ENCODE measurements around the gene CERT1.
"Not testable (repeated sequence)": the region's sequence is repeated elsewhere in the genome, so short reads cannot be mapped to it uniquely, and the experiment has no call there.

CERT1 gene

DNA sequence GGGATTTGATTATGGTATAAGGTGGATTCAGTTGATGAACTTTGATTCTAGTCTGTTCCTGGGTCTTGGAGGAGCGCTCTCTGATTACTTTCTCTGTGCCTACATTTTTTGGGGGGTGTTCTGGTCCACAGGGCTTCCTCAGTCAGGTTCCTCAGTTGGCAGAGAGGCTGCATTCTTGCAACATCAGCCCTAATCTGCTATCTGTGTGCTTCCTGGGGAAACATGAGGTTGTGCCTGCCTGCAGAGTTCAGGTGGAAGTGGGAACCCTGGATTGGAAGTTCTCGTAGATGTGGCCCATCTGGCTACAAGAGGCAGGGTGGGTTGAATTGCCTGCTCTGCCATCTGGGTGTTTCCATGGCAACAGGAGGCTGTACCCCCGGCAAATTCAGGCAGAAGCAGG lies 24.7 kb upstream of the CERT1 start:
- in situ Hi-C loops (cut with MboI; ENCODE audit: low sequenced_read_pairs) = no loop called here
- no peak for DNase-seq (ENCODE audit: low spot score in 2 of 2)
- H3K36me3 ChIP-seq (replicated peaks) = no peaks in the 10 kb centered on the region
- H3K9me3 ChIP-seq = no peaks in the 10 kb centered on the region
- H3K4me1 ChIP-seq = no peaks in the 10 kb centered on the region
- no peaks in the 10 kb centered on the region for H3K27me3 ChIP-seq (ENCODE audit: low read depth)
- no peak overlapping the region for H3K4me3 ChIP-seq

DNA sequence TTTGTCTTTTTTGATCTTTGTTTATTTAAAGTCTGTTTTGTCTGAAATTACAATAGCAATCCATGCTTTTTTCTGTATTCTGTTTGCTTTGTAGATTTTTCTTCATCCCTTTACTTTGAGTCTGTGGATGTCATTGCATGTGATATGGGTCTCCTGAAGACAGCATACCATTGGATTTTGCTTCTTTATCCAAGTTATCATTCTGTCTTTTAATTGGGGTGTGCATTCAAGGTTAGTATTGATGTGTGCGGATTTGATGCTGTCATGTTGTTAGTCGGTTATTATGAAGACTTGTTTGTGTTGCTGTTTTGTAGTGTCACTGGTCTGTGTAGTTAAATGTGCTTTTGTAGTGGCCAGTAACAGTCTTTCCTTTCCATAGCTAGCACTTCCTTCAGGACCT lies 23.3 kb upstream of the CERT1 start:
- in situ Hi-C loops (cut with MboI; ENCODE audit: low sequenced_read_pairs) = no loop called here
- Histone ChIP-seq H3K27me3 (ENCODE audit: low read depth) (no peaks in the 10 kb centered on the region), H3K4me3 (no peak overlapping the region), H3K36me3 (replicated peaks) (no peaks in the 10 kb centered on the region), H3K4me1 (no peaks in the 10 kb centered on the region), H3K9me3 (no peaks in the 10 kb centered on the region)
- DNase-seq (ENCODE audit: low spot score in 2 of 2) = no peak

DNA sequence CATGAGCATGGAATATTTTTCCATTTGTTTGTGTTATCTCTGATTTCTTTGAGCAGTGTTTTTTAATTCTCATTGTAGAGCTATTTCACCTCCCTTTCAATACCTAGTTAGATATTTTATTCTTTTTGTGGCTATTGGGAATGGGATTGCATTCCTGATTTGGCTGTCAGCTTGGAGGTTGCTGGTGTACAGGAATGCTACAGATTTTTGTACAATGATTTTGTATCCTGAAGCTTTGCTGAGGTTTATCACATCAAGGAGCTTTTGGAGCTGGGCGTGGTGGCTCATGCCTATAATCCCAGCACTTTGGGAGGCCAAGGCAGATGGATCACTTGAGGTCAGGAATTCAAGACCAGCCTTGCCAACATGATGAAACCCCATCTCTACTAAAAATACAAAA lies 22.3 kb upstream of the CERT1 start:
- H3K4me3 ChIP-seq; H3K4me1 ChIP-seq; H3K27me3 ChIP-seq (ENCODE audit: low read depth); H3K9me3 ChIP-seq; DNase-seq (ENCODE audit: low spot score in 2 of 2); in situ Hi-C loops (cut with MboI; ENCODE audit: low sequenced_read_pairs); H3K36me3 ChIP-seq (replicated peaks): not testable (repeated sequence)

DNA sequence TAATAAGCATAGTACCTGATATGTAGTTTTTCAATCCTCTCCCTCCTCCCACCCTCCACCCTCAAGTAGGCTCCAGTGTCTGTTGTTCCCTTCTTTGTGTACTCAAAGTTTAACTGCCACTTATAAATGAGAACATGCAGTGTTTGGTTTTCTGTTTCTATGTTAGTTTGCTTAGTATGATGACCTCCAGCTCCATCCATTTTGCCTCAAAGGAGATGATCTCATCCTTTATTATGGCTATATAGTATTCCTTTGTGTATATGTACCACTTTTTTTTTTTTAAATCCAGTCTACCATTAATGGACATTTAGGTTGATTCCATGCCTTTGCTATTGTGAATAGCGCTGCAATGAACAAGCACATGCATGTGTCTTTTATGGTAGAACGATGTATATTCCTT lies 20.8 kb upstream of the CERT1 start:
- in situ Hi-C loops (cut with MboI; ENCODE audit: low sequenced_read_pairs) = no loop called here
- no peaks in the 10 kb centered on the region for H3K4me1 ChIP-seq
- no peak overlapping the region for H3K4me3 ChIP-seq
- H3K9me3 ChIP-seq = no peaks in the 10 kb centered on the region
- DNase-seq (ENCODE audit: low spot score in 2 of 2) = no peak
- H3K36me3 ChIP-seq (replicated peaks) = no peaks in the 10 kb centered on the region
- no peaks in the 10 kb centered on the region for H3K27me3 ChIP-seq (ENCODE audit: low read depth)

DNA sequence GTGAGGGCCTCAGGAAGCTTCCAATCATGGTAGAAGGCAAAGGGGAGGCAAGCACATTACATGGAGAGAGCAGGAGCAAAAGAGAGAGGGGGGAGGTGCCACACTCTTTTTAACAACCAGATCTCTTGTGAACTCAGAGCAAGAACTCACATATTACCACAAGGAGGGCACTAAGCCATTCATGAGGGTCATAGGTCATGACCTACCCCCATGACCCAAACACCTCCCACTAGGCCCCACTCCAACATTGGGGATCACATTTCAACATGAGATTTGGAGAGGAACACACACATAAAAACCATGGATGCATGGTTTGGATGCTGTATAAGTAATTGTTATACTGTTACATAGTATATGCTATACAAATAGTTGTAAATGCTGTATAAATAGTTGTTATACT lies 17.8 kb upstream of the CERT1 start:
- Histone ChIP-seq H3K27me3 (ENCODE audit: low read depth) (no peaks in the 10 kb centered on the region), H3K36me3 (replicated peaks) (no peaks in the 10 kb centered on the region), H3K4me3 (no peak overlapping the region), H3K4me1 (no peaks in the 10 kb centered on the region), H3K9me3 (no peaks in the 10 kb centered on the region)
- in situ Hi-C loops (cut with MboI; ENCODE audit: low sequenced_read_pairs) = no loop called here
- DNase-seq (ENCODE audit: low spot score in 2 of 2) = no peak

DNA sequence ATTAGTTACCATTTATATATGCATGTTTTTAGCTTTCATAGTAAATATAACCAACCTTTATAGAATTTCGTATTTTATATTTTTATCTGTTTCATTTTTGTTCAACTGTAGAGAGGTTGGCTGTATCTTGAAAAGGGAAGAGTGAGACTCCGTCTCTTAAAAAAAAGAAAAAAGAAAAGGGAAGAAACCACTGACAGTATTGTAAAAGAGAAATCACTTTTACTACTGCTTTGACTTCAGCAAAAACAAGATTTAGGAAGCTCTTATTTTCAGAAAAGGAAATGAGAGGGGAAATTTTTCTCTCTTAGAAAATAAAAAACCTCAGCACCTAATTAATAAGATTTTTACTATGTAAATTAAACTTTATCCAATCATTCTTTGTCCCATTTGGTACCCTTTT lies 14.6 kb upstream of the CERT1 start:
- H3K4me3 ChIP-seq = no peak overlapping the region
- H3K27me3 ChIP-seq (ENCODE audit: low read depth) = no peaks in the 10 kb centered on the region
- no peaks in the 10 kb centered on the region for H3K9me3 ChIP-seq
- H3K36me3 ChIP-seq (replicated peaks) = no peaks in the 10 kb centered on the region
- no peaks in the 10 kb centered on the region for H3K4me1 ChIP-seq
- in situ Hi-C loops (cut with MboI; ENCODE audit: low sequenced_read_pairs) = no loop called here
- no peak for DNase-seq (ENCODE audit: low spot score in 2 of 2)

DNA sequence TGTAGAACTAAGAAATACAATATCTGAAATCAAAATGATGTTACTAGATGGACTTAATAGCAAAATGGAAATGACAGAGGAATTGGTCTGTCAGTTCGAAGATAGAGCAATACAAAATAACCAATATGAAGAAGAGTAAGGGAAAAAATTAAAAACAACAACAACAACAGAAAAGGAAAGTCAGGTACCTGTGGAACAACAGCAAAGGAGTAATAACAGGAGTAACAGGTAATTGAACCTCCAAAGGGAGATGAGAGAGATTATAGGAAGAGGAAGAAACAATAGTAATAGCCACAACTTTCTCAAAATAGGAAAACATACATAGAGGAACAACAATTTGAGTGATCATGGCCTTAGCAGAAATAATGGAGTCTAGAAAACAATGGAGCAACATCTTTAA lies 13.9 kb upstream of the CERT1 start:
- Histone ChIP-seq H3K27me3 (ENCODE audit: low read depth) (no peaks in the 10 kb centered on the region), H3K4me3 (no peak overlapping the region), H3K9me3 (peaks cover 6% of the 10 kb centered on the region; the same call in 1 of the 2 replicates), H3K36me3 (replicated peaks) (no peaks in the 10 kb centered on the region), H3K4me1 (no peaks in the 10 kb centered on the region)
- in situ Hi-C loops (cut with MboI; ENCODE audit: low sequenced_read_pairs) = no loop called here
- no peak for DNase-seq (ENCODE audit: low spot score in 2 of 2)

DNA sequence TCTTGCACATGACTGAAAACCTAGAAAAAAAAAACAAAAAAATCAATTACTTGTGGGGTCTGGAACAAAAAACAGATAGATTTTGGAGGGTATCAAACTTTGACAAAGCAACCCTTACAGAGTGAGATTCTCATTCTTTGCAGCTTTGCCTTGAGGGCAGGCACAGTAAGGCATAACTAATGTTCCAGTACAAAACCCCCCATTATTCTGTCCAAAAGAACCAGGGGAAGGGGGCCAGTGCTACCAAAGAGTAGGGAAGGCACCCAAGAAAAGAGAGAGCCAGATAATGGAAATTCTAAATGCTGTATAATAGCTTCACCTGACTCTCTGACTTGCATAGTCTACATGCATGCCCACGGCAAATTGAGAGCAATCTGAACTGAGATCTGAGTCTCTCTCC lies 13.2 kb upstream of the CERT1 start:
- no peaks in the 10 kb centered on the region for H3K36me3 ChIP-seq (replicated peaks)
- peaks cover 6% of the 10 kb centered on the region; the same call in 1 of the 2 replicates for H3K9me3 ChIP-seq
- in situ Hi-C loops (cut with MboI; ENCODE audit: low sequenced_read_pairs) = no loop called here
- DNase-seq (ENCODE audit: low spot score in 2 of 2) = no peak
- H3K4me3 ChIP-seq = no peak overlapping the region
- H3K4me1 ChIP-seq = no peaks in the 10 kb centered on the region
- H3K27me3 ChIP-seq (ENCODE audit: low read depth) = no peaks in the 10 kb centered on the region

DNA sequence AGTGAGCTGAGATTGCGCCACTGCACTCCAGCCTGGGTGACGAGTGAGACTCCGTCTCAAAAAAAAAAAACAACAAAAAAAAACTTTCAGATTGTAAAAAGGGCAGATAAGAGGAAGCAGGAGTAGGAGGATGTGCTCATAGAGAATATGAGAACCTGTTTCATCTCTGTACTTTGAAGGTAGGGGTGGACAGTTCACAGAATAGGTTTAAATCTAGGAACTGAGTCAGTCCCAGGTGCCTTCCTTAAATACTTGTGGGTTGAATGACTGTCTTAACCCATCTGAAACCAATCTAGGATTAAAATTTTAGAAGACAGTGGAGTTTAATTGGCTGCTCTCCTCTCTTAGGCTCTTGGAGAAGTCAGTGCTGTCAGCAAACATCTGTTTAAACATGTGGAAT lies 12.6 kb upstream of the CERT1 start:
- Histone ChIP-seq H3K27me3 (ENCODE audit: low read depth) (no peaks in the 10 kb centered on the region), H3K9me3 (peaks cover 6% of the 10 kb centered on the region; the same call in 1 of the 2 replicates), H3K4me1 (no peaks in the 10 kb centered on the region), H3K36me3 (replicated peaks) (no peaks in the 10 kb centered on the region), H3K4me3 (no peak overlapping the region)
- DNase-seq (ENCODE audit: low spot score in 2 of 2) = no peak
- in situ Hi-C loops (cut with MboI; ENCODE audit: low sequenced_read_pairs) = no loop called here

DNA sequence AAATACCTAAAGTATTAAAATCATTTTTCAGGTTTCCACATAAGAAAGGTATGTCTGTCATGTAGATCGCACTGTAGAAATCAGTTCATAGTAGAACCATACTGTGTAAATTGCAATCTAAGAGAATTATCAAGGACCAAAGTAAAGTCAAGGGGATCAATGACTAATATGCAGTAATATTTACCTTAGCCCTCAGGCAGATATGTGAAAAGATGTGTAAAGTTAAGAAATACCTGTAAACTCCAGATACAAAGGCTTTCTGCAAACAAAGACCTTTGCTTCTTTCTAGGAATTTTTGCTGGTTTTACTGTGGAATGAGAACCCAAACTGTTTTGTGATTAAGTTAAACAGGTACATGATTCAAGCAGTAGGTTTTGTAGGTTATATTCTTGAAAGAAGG lies 11.8 kb upstream of the CERT1 start:
- H3K4me1 ChIP-seq = no peaks in the 10 kb centered on the region
- peaks cover 6% of the 10 kb centered on the region; the same call in 1 of the 2 replicates for H3K9me3 ChIP-seq
- in situ Hi-C loops (cut with MboI; ENCODE audit: low sequenced_read_pairs) = no loop called here
- no peak overlapping the region for H3K4me3 ChIP-seq
- no peaks in the 10 kb centered on the region for H3K27me3 ChIP-seq (ENCODE audit: low read depth)
- H3K36me3 ChIP-seq (replicated peaks) = no peaks in the 10 kb centered on the region
- no peak for DNase-seq (ENCODE audit: low spot score in 2 of 2)

DNA sequence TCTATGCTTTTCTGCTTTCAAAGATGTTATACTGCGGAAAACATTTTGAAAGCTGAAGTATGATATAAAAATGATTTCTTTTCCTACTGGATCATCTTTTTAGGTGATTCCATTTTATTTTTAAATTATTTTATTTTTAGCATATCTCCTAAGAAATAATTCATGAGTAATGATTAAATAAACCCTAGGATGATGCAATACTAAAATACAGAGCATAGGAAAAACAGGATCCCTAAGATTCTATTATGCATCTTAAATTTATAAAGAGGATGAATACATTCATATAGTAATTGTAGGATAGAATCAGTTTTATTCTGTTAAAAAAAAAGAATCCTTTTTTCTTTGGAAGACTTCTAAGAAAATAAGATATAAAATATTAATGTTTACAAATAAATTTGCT lies 11.1 kb upstream of the CERT1 start:
- in situ Hi-C loops (cut with MboI; ENCODE audit: low sequenced_read_pairs) = no loop called here
- no peak overlapping the region for H3K4me3 ChIP-seq
- no peaks in the 10 kb centered on the region for H3K36me3 ChIP-seq (replicated peaks)
- no peaks in the 10 kb centered on the region for H3K27me3 ChIP-seq (ENCODE audit: low read depth)
- no peaks in the 10 kb centered on the region for H3K4me1 ChIP-seq
- DNase-seq (ENCODE audit: low spot score in 2 of 2) = no peak
- H3K9me3 ChIP-seq = peaks cover 6% of the 10 kb centered on the region; the same call in 1 of the 2 replicates

DNA sequence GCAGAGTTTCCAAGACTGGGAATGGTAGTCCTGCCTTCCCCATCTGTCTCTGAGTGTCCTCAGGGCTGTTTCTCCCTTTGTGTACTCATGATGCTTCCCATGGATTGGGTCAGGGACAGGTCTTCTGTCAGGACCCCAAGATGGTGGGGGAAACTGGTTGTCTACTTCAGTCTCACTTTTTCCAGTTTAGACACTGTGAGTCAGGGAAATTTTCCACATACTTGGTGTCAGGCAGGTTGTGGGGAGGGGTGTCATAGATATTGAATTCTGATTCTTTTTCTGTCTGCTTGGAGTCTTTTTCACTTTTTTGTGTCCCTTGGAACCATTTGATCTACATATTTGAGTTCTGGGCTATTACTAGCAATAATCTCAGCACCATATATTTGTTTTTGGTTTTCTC lies 10.6 kb upstream of the CERT1 start:
- Histone ChIP-seq H3K4me3 (no peak overlapping the region), H3K36me3 (replicated peaks) (no peaks in the 10 kb centered on the region), H3K4me1 (no peaks in the 10 kb centered on the region), H3K27me3 (ENCODE audit: low read depth) (no peaks in the 10 kb centered on the region), H3K9me3 (peaks cover 6% of the 10 kb centered on the region; the same call in 1 of the 2 replicates)
- in situ Hi-C loops (cut with MboI; ENCODE audit: low sequenced_read_pairs) = no loop called here
- DNase-seq (ENCODE audit: low spot score in 2 of 2) = no peak

DNA sequence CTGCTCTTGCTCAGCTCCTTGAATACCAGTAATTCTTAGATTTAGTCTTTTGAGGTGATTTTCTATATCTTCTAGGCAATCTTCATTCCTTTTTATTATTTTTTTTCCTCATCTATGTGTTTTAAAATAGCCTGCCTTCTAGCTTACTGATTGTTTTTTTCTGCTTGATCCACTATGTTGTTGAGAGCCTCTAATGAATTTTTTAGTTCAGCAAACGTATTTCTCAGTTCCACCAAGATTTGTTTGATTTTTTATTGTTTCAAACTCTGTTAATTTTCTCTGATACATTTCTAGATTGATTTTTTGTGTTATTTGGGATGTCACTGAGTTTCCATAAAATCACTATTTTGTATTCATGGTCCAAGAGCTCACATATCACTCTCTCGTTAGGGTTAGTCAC lies 9.8 kb upstream of the CERT1 start:
- Histone ChIP-seq H3K4me3 (no peak overlapping the region), H3K9me3 (peaks cover 6% of the 10 kb centered on the region; the same call in 1 of the 2 replicates), H3K4me1 (no peaks in the 10 kb centered on the region), H3K27me3 (ENCODE audit: low read depth) (no peaks in the 10 kb centered on the region), H3K36me3 (replicated peaks) (no peaks in the 10 kb centered on the region)
- DNase-seq (ENCODE audit: low spot score in 2 of 2) = no peak
- in situ Hi-C loops (cut with MboI; ENCODE audit: low sequenced_read_pairs) = no loop called here

DNA sequence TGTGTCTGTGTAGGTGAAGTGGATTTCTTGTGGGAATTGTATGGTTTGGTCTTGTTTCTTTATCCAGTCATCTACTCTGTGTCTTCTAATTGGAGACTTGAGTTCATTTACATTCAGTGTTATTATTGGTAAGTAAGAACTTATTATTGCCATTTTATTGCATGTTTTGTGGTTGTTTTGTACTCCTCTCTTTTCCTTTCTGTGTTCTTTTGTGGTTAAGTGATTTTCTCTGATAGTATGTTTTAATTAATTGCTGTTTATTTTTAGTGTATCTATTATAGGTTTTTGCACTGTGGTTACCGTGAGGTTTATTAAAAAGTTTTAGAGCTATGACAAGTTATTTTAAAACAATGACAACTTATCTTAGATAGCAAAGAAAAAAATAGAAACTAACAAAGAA lies 8.3 kb upstream of the CERT1 start:
- in situ Hi-C loops (cut with MboI; ENCODE audit: low sequenced_read_pairs) = no loop called here
- DNase-seq (ENCODE audit: low spot score in 2 of 2) = no peak
- Histone ChIP-seq H3K36me3 (replicated peaks) (no peaks in the 10 kb centered on the region), H3K27me3 (ENCODE audit: low read depth) (no peaks in the 10 kb centered on the region), H3K9me3 (peaks cover 6% of the 10 kb centered on the region; the same call in 1 of the 2 replicates), H3K4me1 (no peaks in the 10 kb centered on the region), H3K4me3 (no peak overlapping the region)

DNA sequence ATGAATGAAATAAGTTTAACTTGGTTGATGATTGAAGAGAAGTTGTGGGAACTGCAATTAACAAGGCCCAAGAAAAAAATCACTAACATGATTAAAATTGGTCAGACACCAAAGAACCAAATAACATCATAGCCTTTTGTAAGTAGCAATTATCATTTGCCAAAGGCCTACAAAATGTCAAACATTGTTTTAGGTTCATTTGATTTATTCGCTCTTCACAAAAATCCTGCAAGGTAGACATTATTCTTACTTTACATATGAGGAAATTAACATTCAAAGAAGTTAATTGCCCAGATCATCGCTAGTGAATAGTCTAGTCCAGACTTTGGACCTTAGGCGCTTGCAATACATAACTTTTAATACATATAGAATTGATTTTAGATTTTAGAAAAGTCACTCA lies 2.9 kb upstream of the CERT1 start:
- H3K9me3 ChIP-seq = no peaks in the 10 kb centered on the region
- no peak for DNase-seq (ENCODE audit: low spot score in 2 of 2)
- no peak overlapping the region for H3K4me3 ChIP-seq
- no peaks in the 10 kb centered on the region for H3K27me3 ChIP-seq (ENCODE audit: low read depth)
- peaks cover 15% of the 10 kb centered on the region for H3K4me1 ChIP-seq
- H3K36me3 ChIP-seq (replicated peaks) = no peaks in the 10 kb centered on the region
- in situ Hi-C loops (cut with MboI; ENCODE audit: low sequenced_read_pairs) = no loop called here
